Tongue (tissue), 3 donors: ENCODE measurements around the gene ALG8. TPM values are rescaled to one million over a fixed set of nuclear protein-coding genes. Genes with fewer than 3 reads are reported as not detected.
"Not testable (repeated sequence)": the region's sequence is repeated elsewhere in the genome, so short reads cannot be mapped to it uniquely, and the experiment has no call there.

Source experiments
- DNase-seq: peaks from one replicate; pipeline ENCODE4 v3.0.0-alpha.2; 2015
- small RNA-seq: library from RNA; depleted of rRNA; stranded (forward); fragments of <200 nt; gene quantifications from one replicate; pipeline ENCODE3, GENCODE V24; 2014; ENCODE audit warnings: low replicate concordance
- total RNA-seq: library from RNA; depleted of rRNA; stranded (reverse); fragments of >200 nt; gene quantifications from one replicate; pipeline ENCODE4 v1.2.3, GENCODE V29; 2014

ALG8 gene
- total RNA-seq, 1 donor from 2014 or later = 17.8 TPM

DNA sequence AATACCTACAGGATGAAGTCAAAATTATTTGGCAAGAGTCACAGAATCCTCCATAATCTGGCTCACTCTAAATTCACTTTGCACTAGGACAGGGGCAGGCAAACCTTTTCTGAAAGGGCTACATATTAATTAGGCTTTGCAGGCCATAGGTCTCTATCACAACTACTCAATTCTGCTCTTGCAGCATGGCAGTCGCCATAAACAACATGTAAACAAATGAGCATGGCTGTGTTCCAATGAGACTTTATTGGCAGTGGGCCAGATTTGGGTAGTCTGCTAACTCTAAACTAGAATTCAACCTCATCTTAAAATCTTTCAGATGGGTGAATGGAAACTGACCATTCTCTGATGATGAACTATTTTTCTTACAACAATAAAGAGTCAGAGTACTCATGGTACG is 70.0 kb downstream of the ALG8 start:
- DNase-seq = peak; percentile 34

- DNase-seq = no peak
These were observed 71.7 kb downstream of the ALG8 start for GRCh38 chr11:78067704-78068103.

GRCh38 chr11:78066471-78066870 is 73.0 kb downstream of the ALG8 start:
- DNase-seq = no peak

- no peak for DNase-seq
These were observed 74.2 kb downstream of the ALG8 start for GRCh38 chr11:78065203-78065602.

GRCh38 chr11:78063440-78064181 is 75.8 kb downstream of the ALG8 start, which contains the start of gene THRSP:
Gene THRSP (plus strand): TSS chr11:78063861. CDS start chr11:78063882, 21 bp downstream.
- DNase-seq = no peak

- DNase-seq = no peak
These were observed 76.8 kb downstream of the ALG8 start for GRCh38 chr11:78062671-78063070.

DNA sequence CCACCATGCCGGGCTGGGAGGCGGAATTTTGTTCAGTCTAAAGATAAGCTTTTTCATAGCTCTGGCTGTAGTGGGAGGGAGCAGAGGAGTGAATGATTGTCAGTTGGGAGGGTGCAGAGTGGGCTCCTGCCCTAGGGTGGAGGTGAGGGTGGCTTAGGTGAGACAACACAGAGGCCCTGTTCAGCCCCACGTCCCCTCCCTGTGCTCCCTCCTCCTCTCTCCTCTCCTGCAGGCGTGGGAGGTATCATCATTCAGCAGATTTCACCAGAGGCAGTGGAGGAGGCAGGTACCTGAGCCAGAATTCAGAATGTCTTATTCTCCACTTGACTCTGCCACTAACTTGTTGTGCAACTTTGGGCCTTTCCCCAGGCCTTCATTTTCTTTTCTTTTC is 77.5 kb downstream of the ALG8 start:
- DNase-seq = no peak

- peak; percentile 33 for DNase-seq
These were observed 78.1 kb downstream of the ALG8 start for GRCh38 chr11:78061088-78061920.

GRCh38 chr11:78060533-78060932 is 78.9 kb downstream of the ALG8 start:
- DNase-seq = no peak

- DNase-seq = not testable (repeated sequence)
These were observed 79.6 kb downstream of the ALG8 start for GRCh38 chr11:78059749-78060328.

DNA sequence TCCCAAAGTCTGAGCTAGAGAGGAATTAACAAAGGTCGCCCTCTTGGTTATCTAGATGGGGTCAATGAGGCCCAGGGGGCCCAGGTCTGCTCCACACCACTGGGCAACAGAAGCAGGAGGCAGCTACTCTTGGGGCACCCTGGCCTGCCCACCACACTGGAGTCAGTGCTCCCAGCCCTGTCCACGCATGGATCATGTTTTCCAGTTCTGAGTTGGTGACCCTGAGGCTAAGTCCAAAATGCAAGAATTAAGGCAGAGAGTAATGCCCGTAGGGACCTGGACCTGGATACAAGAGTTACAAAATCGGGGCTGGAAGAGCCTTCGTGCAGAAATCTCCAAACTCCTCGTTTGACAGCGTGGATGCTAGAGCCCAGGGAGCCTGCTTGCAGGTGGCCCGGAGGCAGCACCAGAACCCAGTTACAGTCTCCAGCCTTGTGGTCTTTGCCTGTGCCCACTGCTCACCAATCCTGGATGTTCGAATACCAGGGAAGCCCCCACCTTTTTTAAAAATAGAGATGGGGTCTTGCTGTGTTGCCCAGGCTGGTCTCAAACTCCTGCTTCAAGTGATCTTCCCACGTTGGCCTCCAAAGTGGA is 81.9 kb downstream of the ALG8 start:
- DNase-seq = no peak

- DNase-seq = no peak
These were observed 83.3 kb downstream of the ALG8 start for GRCh38 chr11:78056093-78056492.

DNA sequence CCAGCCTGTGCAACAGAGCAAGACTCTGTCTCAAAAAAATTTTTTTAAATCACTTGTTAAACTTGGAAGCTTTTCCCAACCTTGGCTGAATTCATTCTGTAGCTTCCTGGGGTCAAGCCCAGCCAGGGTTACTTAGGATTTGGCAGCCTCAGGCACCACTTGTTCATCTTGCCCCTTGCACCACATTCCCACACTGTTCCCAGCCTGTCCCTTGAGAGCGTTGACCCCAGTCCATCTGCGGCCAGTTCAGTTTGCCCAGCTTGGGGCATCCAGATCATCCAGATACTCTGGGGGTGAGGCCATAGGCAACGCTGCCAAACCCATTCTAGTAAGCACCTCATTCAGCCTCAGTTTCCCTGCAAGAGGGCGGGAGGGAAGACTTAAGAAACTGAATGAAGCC is 84.5 kb downstream of the ALG8 start:
- DNase-seq = no peak

DNA sequence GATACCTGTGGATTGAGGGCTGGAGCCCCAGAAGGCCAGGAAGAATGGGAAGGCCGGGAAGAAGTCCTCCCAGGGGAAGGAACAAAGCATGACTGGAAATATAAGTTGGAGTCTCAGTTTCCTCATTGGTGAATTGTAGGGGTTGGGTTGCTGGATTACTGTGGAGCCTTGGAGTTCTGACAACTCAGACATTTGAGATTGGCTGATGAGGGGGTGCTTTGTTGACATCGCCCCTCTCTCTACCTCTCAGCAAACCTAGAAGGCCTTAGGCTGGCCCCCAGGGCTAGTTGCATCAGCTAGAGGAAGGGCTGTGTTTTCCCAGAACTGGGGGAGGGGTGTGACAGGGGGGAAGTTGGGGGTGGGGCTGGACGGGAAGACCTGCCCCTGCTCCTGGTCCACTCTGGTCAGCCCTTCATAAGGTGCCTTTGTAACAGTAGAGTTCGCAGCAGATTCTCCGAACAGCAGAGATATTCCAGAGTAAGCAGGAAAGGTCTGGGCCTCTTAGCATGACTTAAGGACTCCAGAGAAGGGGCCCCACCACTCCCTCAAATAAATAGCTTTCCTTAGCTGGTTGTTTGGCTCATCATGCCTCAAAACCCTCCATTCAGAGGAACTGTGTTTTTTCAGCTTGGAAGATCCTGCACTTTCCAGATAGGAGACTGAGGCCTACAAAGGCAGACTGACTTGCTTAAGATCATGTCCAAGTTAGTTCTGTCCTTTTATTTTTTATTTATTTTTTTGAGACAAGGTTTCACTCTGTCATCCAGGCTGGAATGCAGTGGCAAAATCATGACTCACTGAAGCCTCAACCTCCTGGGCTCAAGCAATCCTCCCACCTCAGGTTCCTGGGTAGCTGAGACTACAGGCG is 88.2 kb downstream of the ALG8 start:
- no peak for DNase-seq

Small RNA genes within 50 kb of the gene (small RNA-seq; reads per million reads assigned to genes)
- not detected for gene RNU6-126P

Other genes starting within 250 kb of the ALG8 start
- 48.1 TPM for gene INTS4, start 145.0 kb downstream of the ALG8 start, total RNA-seq
- 2.9 TPM for gene KCTD14, start 116.3 kb downstream of the ALG8 start, total RNA-seq
- 2.1 TPM for gene THRSP, start 75.8 kb downstream of the ALG8 start, total RNA-seq
- 135 TPM for gene NDUFC2, start 59.8 kb downstream of the ALG8 start, total RNA-seq
- 4.1 TPM for gene KCTD21, start 49.0 kb upstream of the ALG8 start, total RNA-seq
- 8.2 TPM for gene USP35, start 49.3 kb upstream of the ALG8 start, total RNA-seq